GM23248 (cell line): ENCODE results near the gene PRR5L.

Source experiments
- EZH2 ChIP-seq: fragments of 200-600 bp; sonication (generic); IDR thresholded peaks from 2 replicates; pipeline ENCODE4 v1.6.1; 2018; ENCODE audit warnings: antibody characterized with exemption, mild to moderate bottlenecking; ENCODE audit not compliant: insufficient read depth, poor library complexity, severe bottlenecking
- EZH2phosphoT487 ChIP-seq: fragments of 200-600 bp; sonication (generic); IDR thresholded peaks from 2 replicates; pipeline ENCODE4 v1.6.1; 2018; ENCODE audit warnings: antibody characterized with exemption, moderate library complexity, mild to moderate bottlenecking, low read depth; ENCODE audit not compliant: insufficient read depth

DNA sequence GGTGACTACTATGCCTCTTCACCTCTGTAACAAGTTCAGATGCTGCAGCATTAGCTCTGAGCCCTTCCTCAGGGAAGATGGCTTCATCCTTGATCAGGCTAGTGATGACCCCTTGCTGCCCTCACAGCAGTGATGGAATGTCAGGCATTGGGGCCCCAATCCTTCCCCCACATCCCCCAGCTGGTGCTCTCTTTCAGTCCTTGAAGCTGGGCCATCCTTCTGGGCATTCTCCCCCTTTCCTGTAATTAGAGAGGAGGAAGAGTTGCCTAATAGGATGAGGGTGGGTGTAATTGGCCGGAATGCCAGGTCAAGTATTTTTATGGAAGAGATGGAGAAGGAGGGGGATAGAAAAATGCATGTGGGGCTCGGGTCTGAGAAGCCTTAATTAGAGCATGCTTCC is 151.4 kb downstream of the PRR5L start:
- no peak for TF ChIP-seq EZH2
- no peak for TF ChIP-seq EZH2phosphoT487
